Right ventricle myocardium superior (tissue), 1 donor: ENCODE measurements around the gene ABCB8. TPM values are rescaled to one million over a fixed set of nuclear protein-coding genes. Genes with fewer than 3 reads are reported as not detected.

Experiments
- ATAC-seq: fragments of 200-7000 bp; cut with Tn5 transposase; one replicate; pipeline ENCODE4 v1.9.1; 2020; ENCODE audit warnings: mild to moderate bottlenecking; ENCODE audit not compliant: poor library complexity
- DNase-seq: peaks from one replicate; pipeline ENCODE4 v3.0.0-alpha.2; 2020
- intact Hi-C: fragments of 100-400 bp; cut with DNase I; formaldehyde crosslinking; loops from one replicate; pipeline ENCODE4 v1.11.2; 2022
- total RNA-seq: library from RNA; stranded (reverse); fragmentation: NEBNext Ultra II Directional; extraction: Animal tissue kit (Norgen Biotek cat#: 25700); gene quantifications from one replicate; pipeline ENCODE4 v1.2.1, GENCODE V29; 2021
- donor health status: DM: no; HTN: yes; CAD: no; lungs with severe emphysema.

Gene ABCB8
- total RNA-seq, 1 donor from 2014 or later, result 24.6 TPM

- ATAC-seq, result no peak
- no peak for DNase-seq
- intact Hi-C loops, result no loop called here
Measured at GRCh38 chr7:151076863-151077704, 48.8 kb downstream of the ABCB8 start.

- DNase-seq, result peak; percentile 36
- intact Hi-C loops, result no loop called here
- no peak for ATAC-seq
Measured at GRCh38 chr7:151077705-151078232, 49.5 kb downstream of the ABCB8 start.

- intact Hi-C loops, result no loop called here
- peak; percentile 42 for DNase-seq
- no peak for ATAC-seq
Measured at GRCh38 chr7:151078233-151079040, 50.2 kb downstream of the ABCB8 start.

- DNase-seq (peak; percentile 37), ATAC-seq (no peak)
- intact Hi-C loops, result no loop called here
Measured at GRCh38 chr7:151079199-151079910, 51.1 kb downstream of the ABCB8 start.

GRCh38 chr7:151080067-151080521 is 51.8 kb downstream of the ABCB8 start:
- intact Hi-C loops, result no loop called here
- ATAC-seq (peak; percentile 7), DNase-seq (peak; percentile 60)

GRCh38 chr7:151080522-151081169 is 52.4 kb downstream of the ABCB8 start, which contains the start of gene FASTK:
FASTK (minus strand) TSS chr7:151080809; CDS start chr7:151080766, 43 bp downstream.
- DNase-seq (peak; percentile 94), ATAC-seq (peak; percentile 88)
- intact Hi-C loops, result no loop called here

- peak; percentile 3 for ATAC-seq
- intact Hi-C loops, result no loop called here
- DNase-seq, result peak; percentile 63
Measured at GRCh38 chr7:151081170-151082101, 53.2 kb downstream of the ABCB8 start.

- no peak for ATAC-seq
- DNase-seq, result peak; percentile 44
- intact Hi-C loops, result no loop called here
Measured at GRCh38 chr7:151082141-151083070, 54.2 kb downstream of the ABCB8 start.

- DNase-seq (peak; percentile 92), ATAC-seq (peak; percentile 47)
- intact Hi-C loops, result no loop called here
Measured at GRCh38 chr7:151083071-151083823, 55.0 kb downstream of the ABCB8 start, which contains the start of gene TMUB1. TMUB1 (minus strand) TSS chr7:151083493; CDS start chr7:151082563, 930 bp downstream.

- DNase-seq, result no peak
- intact Hi-C loops, result no loop called here
- ATAC-seq, result no peak
Measured at GRCh38 chr7:151083824-151084160, 55.5 kb downstream of the ABCB8 start.

GRCh38 chr7:151085329-151085690 is 57.1 kb downstream of the ABCB8 start:
- ATAC-seq (no peak), DNase-seq (no peak)
- intact Hi-C loops, result no loop called here

- ATAC-seq (peak; percentile 70), DNase-seq (peak; percentile 94)
- intact Hi-C loops, result no loop called here
Measured at GRCh38 chr7:151085691-151086620, 57.7 kb downstream of the ABCB8 start, which contains the start of gene AGAP3. AGAP3 (plus strand) TSS chr7:151086475; CDS start chr7:151086742, 267 bp downstream.

GRCh38 chr7:151086802-151087244 is 58.6 kb downstream of the ABCB8 start:
- no peak for DNase-seq

GRCh38 chr7:151087245-151088018 is 59.2 kb downstream of the ABCB8 start:
- peak; percentile 67 for ATAC-seq

More at GRCh38 chr7:151086802-151087244, 58.6 kb downstream of the ABCB8 start:
- intact Hi-C loops, result no loop called here
- ATAC-seq, result no peak

More at GRCh38 chr7:151087245-151088018, 59.2 kb downstream of the ABCB8 start:
- peak; percentile 84 for DNase-seq
- intact Hi-C loops, result no loop called here
